C4-2B (cell line): ENCODE results near the gene LRMDA.

Experiments used
- H3K27ac ChIP-seq: fragments of 450-650 bp; 2 replicates; pipeline ENCODE4 v1.5.1; 2017
- ZFX ChIP-seq: fragments of 450-650 bp; IDR thresholded peaks from 2 replicates; pipeline ENCODE4 v1.6.1; 2017
- TF ChIP-seq, protein P1 (sequence below): fragments of 450-650 bp; conservative IDR thresholded peaks from 2 replicates; pipeline ENCODE4 v1.5.1; 2017; ENCODE audit warnings: mild to moderate bottlenecking

LRMDA gene

DNA sequence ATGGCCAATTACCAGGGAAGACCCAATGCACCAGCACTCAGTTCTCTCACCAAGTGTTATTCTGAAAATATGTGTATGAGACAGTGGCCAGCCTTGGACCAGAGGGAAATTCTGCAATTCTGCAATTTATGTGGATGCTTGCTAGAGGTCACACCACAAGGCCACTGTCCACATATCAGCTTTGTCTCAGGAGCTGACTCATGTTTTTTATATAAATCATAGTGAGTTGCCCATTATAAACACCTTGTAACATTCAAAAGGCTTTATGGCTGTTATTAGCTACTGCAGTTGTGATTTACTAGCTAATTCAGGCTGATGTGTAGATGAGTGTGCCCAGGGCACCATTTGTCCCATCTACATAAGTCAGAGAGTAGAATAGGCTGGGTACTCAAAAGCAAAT is 649.0 kb downstream of the LRMDA start:
- H3K27ac ChIP-seq, result no peak overlapping the region
- TF ChIP-seq ZFX, result no peak
- TF ChIP-seq, protein P1, sequence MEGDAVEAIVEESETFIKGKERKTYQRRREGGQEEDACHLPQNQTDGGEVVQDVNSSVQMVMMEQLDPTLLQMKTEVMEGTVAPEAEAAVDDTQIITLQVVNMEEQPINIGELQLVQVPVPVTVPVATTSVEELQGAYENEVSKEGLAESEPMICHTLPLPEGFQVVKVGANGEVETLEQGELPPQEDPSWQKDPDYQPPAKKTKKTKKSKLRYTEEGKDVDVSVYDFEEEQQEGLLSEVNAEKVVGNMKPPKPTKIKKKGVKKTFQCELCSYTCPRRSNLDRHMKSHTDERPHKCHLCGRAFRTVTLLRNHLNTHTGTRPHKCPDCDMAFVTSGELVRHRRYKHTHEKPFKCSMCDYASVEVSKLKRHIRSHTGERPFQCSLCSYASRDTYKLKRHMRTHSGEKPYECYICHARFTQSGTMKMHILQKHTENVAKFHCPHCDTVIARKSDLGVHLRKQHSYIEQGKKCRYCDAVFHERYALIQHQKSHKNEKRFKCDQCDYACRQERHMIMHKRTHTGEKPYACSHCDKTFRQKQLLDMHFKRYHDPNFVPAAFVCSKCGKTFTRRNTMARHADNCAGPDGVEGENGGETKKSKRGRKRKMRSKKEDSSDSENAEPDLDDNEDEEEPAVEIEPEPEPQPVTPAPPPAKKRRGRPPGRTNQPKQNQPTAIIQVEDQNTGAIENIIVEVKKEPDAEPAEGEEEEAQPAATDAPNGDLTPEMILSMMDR, result no peak

DNA sequence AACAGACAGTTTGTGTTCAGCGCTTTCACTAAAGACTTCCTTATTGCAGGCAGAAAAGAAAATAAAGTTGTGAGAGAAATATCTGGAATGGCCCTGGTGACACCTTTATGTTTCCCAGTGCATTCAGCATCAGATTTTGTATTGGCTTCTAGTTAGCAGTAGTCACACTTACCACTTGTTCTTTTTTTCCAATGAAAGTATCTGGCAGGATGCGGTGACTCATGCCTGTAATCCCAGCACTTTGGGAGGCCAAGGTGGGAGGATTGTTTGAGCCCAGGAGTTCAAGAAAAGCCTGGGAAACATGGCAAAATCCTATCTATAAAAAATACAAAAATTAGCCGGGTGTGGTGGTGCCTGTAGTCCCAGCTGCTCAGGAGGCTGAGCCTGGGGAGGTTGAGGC is 649.6 kb downstream of the LRMDA start:
- H3K27ac ChIP-seq, result no peak overlapping the region
- TF ChIP-seq, protein P1, result no peak
- TF ChIP-seq ZFX, result no peak

DNA sequence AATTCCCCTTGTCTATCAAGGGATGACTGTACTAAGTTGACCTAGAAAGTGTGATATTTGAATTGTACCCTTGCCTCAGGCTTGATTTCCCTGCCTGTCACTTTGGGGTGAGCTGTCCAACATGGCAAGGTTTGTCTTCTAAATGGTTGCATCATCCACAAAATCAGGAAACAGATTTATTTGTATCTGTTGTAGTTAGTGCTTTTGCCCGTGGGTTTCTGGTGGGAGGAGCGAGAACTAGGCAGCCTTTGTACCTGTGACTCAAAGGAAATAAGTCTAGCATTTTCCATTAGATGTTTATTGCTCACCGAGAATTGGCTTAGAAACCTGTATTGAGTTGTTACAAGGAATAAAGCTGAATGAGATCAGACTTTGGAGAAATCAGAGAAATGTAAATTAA is 650.8 kb downstream of the LRMDA start:
- H3K27ac ChIP-seq, result no peak overlapping the region
- TF ChIP-seq, protein P1, result no peak
- TF ChIP-seq ZFX, result no peak

DNA sequence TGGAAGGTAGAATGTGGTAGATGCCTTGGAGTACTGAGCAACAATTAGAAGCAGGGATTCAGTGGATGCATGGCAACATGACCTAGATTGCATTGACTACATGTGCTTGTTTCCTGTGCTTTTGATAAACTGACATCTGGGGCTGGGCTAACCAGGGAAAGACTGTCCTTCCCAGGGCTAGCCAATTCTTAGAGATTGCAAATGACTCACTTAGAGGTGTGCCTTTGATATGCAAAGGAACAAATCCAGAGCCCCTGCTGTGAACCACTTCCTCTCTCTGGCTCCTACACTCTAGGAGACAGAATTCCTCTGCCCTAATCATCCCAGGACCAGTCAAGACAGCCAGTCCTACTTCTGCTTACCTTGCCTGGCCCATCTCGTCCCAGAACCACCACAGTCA is 651.5 kb downstream of the LRMDA start:
- H3K27ac ChIP-seq, result no peak overlapping the region

DNA sequence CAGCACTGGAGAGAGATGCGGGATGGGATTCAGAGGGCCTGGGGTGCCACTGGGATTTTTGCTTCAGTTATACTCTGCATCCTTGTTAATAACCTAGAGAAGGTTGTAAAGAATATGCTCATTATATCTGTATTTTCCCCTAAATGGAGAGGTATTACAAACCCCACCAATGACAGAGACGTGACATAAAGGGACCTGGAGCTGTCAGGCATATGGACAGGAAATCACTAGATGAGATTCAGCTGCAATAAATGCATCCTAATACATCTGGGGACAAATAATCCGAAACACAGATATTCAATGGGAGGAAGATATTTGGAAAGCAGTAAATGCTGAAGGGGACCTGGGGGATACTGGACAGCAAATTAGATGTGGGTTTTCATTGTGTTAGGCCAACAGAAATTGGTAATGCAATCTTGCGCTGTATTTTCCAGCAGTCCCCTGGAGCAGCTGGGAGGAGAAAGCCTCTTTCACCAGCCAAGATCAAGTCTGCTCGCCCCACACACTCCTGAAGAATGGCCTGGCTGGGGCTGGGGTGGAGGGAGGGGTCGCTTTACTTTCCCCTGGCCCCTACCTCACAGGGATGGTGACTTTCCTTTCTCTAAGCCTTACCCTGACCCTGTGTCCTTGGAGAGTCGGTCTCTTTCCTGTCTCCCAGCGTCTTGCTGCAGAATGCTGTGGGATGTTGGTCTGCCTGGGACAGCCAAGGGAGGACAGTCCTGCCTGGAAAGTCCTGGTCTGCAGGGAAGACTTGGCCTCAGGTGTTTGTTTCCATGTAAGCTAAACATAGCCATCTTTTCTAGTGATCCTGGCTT is 653.8 kb downstream of the LRMDA start:
- TF ChIP-seq, protein P1, result no peak
- TF ChIP-seq ZFX, result no peak
- H3K27ac ChIP-seq, result no peak overlapping the region

More for the DNA sequence above, 651.5 kb downstream of the LRMDA start:
- TF ChIP-seq, protein P1, result no peak
- TF ChIP-seq ZFX, result no peak

DNA sequence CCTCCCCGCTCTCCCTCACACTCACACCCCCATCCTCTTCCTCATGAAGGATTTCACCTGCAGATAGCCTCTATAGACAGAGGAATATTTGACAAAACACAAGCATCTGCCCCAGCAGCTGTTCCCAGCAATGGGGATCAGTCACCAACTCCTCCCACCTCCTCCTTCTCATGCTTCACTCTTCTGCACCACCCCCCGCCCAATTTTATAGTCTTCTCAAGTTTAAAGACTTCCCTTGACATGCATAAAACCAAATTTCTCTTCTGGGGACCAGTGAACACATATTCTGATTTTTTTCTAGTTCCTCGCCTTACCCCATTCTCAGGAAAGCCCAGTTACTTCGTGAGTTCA is 654.4 kb downstream of the LRMDA start:
- H3K27ac ChIP-seq, result no peak overlapping the region
- TF ChIP-seq, protein P1, result no peak
- TF ChIP-seq ZFX, result no peak

DNA sequence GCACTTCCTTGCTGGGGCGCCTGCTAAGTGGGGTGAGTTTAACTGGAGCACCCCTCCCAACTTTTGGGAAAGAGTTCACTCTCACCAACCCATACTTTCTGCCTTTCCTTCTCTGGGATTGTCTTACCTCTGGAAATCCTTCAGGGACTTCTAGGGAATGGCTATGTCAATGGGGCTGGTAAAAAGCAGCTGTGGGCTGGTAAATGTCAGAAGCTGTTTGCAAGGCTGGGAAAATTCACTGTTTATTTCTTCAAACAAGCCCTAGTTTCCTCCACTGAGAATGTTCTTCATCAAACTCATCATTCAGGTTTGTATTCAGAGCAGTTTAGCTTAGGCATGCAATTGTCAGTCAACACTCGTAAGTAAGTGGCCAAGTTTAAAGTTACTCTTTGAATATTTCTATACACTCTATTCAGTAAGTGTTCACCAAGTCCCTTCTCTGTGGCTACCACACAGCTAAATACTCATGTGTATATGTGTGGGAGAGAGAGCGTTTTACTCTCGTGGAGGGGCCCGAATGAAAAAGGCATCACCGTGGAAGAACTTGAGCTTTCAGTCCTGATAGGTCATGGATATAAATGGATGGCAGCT is 654.8 kb downstream of the LRMDA start:
- H3K27ac ChIP-seq, result no peak overlapping the region
- TF ChIP-seq ZFX, result no peak
- TF ChIP-seq, protein P1, result no peak
